Kidney epithelial cell (primary cell): ENCODE results near the gene NEK6. TPM values are rescaled to one million over a fixed set of nuclear protein-coding genes. Genes with fewer than 3 reads are reported as not detected.

Experiments
- DNase-seq: peaks from one replicate; pipeline ENCODE4 v3.0.0-alpha.2; 2010; ENCODE audit warnings: low read depth
- H3K27me3 ChIP-seq: 2 replicates; pipeline ENCODE4 v1.6.0; 2011; ENCODE audit warnings: low read length; ENCODE audit not compliant: control insufficient read depth, insufficient read depth
- H3K36me3 ChIP-seq: 2 replicates; pipeline ENCODE4 v1.5.1; 2011; ENCODE audit warnings: low read length; ENCODE audit not compliant: control insufficient read depth, insufficient read depth
- H3K4me3 ChIP-seq: 2 replicates; pipeline ENCODE4 v1.5.1; 2011; ENCODE audit warnings: low read depth, mild to moderate bottlenecking, control low read depth, low read length
- total RNA-seq: library from RNA; depleted of rRNA; stranded (reverse); fragments of >200 nt; gene quantifications from 2 replicates; pipeline ENCODE4 v1.2.3, GENCODE V29; 2015
- TF ChIP-seq, protein P1 (sequence below): IDR thresholded peaks from 2 replicates; pipeline ENCODE4 v1.5.1; 2011; ENCODE audit warnings: mild to moderate bottlenecking, moderate library complexity, low read length, control low read depth, inconsistent platforms; ENCODE audit not compliant: insufficient read depth, poor library complexity, severe bottlenecking

The NEK6 gene
- total RNA-seq, 1 donor from 2014 or later: 17.8 TPM

DNA sequence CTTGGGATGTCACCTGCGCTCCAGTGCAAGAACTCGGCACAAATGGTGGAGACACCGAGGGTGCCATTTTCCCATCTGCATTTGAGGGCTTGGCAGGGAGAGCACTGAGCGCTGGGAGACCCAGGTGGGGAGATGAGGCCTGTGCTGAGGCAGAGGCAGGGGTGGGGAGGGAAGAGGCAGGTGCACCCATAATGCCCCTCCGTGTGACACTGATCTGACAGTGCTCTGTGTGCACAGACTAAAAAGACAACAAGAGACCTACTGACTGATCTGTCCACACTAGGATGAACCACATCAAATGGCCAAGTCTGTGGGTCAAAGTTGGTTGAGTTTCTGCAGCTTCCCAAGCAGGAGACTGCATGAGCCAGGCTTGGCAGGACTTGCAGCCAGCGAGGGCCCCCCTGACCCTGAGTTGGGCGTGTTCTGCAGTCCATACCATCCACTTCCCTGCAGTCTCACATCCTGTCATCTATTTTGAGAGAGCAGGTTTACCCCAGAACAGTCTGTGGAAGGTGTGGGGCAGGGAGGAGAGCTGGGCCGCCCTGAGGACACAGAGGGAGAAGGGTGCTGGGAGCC lies 41.9 kb downstream of the NEK6 start:
- H3K27me3 ChIP-seq: no peaks in the 10 kb centered on the region
- TF ChIP-seq, protein P1, sequence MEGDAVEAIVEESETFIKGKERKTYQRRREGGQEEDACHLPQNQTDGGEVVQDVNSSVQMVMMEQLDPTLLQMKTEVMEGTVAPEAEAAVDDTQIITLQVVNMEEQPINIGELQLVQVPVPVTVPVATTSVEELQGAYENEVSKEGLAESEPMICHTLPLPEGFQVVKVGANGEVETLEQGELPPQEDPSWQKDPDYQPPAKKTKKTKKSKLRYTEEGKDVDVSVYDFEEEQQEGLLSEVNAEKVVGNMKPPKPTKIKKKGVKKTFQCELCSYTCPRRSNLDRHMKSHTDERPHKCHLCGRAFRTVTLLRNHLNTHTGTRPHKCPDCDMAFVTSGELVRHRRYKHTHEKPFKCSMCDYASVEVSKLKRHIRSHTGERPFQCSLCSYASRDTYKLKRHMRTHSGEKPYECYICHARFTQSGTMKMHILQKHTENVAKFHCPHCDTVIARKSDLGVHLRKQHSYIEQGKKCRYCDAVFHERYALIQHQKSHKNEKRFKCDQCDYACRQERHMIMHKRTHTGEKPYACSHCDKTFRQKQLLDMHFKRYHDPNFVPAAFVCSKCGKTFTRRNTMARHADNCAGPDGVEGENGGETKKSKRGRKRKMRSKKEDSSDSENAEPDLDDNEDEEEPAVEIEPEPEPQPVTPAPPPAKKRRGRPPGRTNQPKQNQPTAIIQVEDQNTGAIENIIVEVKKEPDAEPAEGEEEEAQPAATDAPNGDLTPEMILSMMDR: no peak
- peaks cover 2% of the 10 kb centered on the region for H3K36me3 ChIP-seq
- H3K4me3 ChIP-seq: no peak overlapping the region
- no peak for DNase-seq

DNA sequence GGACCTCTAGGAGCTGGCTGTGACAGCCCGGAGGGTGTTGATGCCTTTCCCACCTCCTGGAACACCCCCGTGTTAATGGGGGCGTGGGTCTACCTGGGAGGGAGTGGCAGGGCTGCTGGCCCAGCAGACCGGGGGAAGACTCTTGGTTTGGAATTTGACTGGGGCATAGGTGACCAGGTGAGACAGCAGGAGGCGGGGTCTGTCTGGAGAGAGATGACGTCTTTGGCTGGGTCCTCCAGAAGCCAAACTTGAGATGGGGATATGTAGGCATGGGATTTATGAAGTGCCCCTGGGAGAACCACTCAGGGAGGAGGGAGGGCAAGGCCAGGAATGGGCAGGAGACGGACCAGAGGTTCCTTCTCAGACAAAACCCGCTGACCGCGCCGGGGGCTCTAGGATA lies 42.6 kb downstream of the NEK6 start:
- Histone ChIP-seq H3K4me3 (no peak overlapping the region), H3K27me3 (no peaks in the 10 kb centered on the region), H3K36me3 (peaks cover 2% of the 10 kb centered on the region)
- DNase-seq: no peak
- TF ChIP-seq, protein P1: no peak

DNA sequence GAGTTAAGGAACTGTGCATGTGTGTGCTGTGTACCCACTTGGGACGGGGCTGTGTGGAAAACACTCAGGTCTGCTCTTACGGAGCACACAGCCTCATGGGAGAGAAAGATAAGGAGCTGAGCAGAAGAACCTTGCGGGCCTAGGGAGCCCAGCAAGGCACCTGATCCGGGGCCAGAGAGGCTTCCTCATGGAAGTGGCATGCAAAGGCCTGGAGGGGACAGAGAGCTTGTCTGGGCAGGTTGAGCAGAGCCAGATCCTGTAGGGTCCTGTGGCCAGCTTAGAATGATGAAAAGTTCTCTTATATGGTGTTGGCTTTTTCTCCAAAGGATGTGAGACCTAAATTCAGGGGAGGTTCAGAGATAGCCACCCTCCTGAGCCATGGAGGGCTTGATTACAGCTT lies 45.2 kb downstream of the NEK6 start:
- no peaks in the 10 kb centered on the region for H3K27me3 ChIP-seq
- no peak for DNase-seq
- H3K4me3 ChIP-seq: no peak overlapping the region
- no peaks in the 10 kb centered on the region for H3K36me3 ChIP-seq
- TF ChIP-seq, protein P1: no peak

DNA sequence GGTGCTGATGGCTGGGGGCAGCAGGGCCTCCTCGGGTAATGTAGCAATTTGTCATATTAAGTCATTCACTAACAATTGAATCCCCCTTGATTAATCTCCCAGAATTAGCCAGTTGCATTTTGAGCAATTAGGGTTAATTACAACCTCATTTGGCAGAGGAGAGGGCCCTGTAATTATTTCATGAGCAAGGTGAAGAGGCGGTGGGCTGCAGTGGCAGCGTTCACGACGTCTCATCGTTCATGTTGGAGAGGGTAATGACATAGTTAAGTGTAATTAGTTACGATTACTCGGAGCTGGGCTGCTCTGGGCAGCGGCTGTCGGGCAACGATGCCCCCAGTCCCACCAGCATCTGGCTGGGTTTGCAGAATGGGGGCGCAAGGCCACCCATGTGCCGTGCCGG lies 46.0 kb downstream of the NEK6 start:
- no peak for DNase-seq
- TF ChIP-seq, protein P1: no peak
- H3K27me3 ChIP-seq: no peaks in the 10 kb centered on the region
- H3K4me3 ChIP-seq: no peak overlapping the region
- H3K36me3 ChIP-seq: no peaks in the 10 kb centered on the region

DNA sequence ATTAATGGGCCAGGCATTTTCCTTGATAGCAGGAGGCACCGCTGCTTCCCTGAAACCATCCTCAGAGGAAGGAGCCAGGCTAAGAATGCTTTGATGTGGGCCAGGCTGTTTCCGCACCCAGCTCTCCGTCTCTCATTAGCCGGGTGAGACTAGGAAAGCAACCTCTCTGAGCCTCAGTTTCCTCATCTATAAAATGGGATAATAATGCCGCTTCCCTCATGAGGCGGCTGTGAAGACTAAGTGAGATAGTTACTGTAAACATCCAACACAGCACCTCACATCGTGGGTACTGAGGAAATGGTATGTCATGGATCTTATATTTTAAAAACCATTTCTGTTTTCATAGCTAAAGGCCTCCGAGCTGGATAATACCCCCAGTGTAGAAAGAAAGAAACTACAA lies 46.5 kb downstream of the NEK6 start:
- DNase-seq: no peak
- Histone ChIP-seq H3K36me3 (peaks cover 2% of the 10 kb centered on the region), H3K4me3 (no peak overlapping the region), H3K27me3 (no peaks in the 10 kb centered on the region)
- TF ChIP-seq, protein P1: no peak

DNA sequence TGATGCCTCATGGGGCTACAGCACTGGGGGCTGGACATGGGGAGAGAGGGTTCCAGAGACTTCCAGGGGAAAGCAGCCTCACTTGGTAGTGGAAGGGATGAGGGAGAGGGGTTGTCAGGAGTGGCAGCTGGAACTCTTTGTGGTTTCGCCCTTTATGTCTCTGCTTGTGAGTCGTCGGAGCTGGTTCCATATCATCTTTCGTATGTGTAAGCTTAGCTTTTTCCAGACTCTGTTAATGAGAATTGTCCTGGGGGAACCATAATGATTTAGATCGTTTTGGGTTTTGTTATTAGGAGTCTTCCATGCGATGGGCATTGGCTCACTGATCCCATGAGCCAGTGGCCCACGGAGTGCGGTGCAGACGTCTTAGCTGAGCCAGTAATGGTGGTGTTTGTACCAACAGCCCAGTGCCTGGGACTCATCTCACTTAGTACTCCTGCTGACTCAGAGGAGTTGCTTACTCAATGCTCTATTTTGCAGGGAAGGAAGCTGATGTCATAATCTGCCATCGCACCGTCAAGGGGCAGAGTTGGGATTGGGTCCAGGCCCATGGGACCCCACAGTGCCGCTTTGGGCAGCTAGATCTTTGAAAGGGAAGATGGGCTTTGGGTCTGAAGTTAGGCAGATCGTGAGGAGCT lies 48.5 kb downstream of the NEK6 start:
- H3K27me3 ChIP-seq: no peaks in the 10 kb centered on the region
- TF ChIP-seq, protein P1: no peak
- peaks cover 2% of the 10 kb centered on the region for H3K36me3 ChIP-seq
- no peak overlapping the region for H3K4me3 ChIP-seq
- peak; percentile 78 for DNase-seq
